ENCODE measurements around the gene TRPM5. TPM values are rescaled to one million over a fixed set of nuclear protein-coding genes. Genes with fewer than 3 reads are reported as not detected.

TRPM5 gene
- total RNA-seq, 1 donor from 2014 or later, result 0.34 TPM

DNA sequence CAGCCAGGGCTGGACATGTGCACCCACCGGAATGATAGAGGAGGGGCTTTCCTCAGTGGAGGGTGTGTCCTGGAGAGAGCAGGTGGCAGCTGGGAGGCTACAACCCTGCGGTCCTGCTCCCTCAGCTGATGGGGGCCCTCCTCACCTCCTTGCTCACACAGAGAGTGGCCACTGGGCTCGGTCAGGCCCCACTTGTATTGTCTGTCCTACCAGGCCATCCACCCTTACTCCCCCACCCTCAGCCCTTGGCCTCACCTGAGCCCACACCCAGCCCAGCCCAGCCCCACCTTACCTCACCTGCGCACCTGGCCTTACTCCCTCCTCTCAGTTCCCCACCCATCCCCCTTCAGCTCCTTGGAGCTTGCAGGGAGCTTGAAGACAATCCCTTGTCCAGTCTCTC is 3.1 kb downstream of the TRPM5 start:
- H3K36me3 ChIP-seq, result no peaks in the 10 kb centered on the region
- no peaks in the 10 kb centered on the region for H3K79me2 ChIP-seq (ENCODE audit: low read depth)
- Mint-ChIP-seq H3K4me3 (no peak overlapping the region), H3K9me3 (peaks cover 10% of the 10 kb centered on the region), H3K36me3 (no peaks in the 10 kb centered on the region), H3K27ac (no peak overlapping the region), H3K27me3 (ENCODE audit: insufficient read depth, low read depth) (peaks cover 41% of the 10 kb centered on the region), H3K4me1 (no peaks in the 10 kb centered on the region)
- no peak overlapping the region for H3K4me3 ChIP-seq
- no peaks in the 10 kb centered on the region for H3F3A ChIP-seq (ENCODE audit: low read depth)
- H3K27me3 ChIP-seq, result peaks cover 97% of the 10 kb centered on the region
- H3K27ac ChIP-seq, result no peak overlapping the region
- no peak overlapping the region for H3K4me2 ChIP-seq
- no peaks in the 10 kb centered on the region for H4K20me1 ChIP-seq (ENCODE audit: low read depth)
- no peaks in the 10 kb centered on the region for H3K4me1 ChIP-seq
- TF ChIP-seq EZH2phosphoT487 (IDR thresholded peaks at IDR 0.05) (no peak), EZH2 (IDR thresholded peaks at IDR 0.05) (no peak)
- TF ChIP-seq, protein P1, sequence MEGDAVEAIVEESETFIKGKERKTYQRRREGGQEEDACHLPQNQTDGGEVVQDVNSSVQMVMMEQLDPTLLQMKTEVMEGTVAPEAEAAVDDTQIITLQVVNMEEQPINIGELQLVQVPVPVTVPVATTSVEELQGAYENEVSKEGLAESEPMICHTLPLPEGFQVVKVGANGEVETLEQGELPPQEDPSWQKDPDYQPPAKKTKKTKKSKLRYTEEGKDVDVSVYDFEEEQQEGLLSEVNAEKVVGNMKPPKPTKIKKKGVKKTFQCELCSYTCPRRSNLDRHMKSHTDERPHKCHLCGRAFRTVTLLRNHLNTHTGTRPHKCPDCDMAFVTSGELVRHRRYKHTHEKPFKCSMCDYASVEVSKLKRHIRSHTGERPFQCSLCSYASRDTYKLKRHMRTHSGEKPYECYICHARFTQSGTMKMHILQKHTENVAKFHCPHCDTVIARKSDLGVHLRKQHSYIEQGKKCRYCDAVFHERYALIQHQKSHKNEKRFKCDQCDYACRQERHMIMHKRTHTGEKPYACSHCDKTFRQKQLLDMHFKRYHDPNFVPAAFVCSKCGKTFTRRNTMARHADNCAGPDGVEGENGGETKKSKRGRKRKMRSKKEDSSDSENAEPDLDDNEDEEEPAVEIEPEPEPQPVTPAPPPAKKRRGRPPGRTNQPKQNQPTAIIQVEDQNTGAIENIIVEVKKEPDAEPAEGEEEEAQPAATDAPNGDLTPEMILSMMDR (IDR thresholded peaks at IDR 0.05), result no peak
- no peak overlapping the region for H3K9ac ChIP-seq
- no peak for DNase-seq (ENCODE audit: low spot score)
- no peak overlapping the region for H2AFZ ChIP-seq (replicated peaks)
- no peaks in the 10 kb centered on the region for H3K9me3 ChIP-seq (ENCODE audit: low read depth)

DNA sequence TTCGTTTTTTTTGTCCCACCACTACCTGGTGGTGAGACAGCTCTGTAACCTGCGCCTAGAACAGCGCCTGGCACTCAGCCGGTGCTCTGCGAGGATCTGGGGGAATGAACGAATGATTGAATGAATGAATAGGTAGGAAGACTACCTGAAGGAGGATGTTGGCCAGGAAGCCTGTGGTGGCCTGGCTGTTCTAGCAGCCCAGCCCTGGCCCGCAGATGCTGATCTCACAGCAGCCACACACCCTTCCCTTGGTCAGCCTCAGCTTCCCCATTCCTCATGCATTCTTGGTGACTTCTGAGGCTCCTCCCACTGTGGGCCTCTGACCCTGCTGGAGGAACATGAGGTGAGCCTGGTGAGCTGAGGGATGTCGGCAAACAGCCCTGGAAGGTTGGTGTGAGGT is 3.7 kb downstream of the TRPM5 start:
- no peaks in the 10 kb centered on the region for H3K36me3 ChIP-seq
- no peak overlapping the region for H3K27ac ChIP-seq
- H3K79me2 ChIP-seq (ENCODE audit: low read depth), result no peaks in the 10 kb centered on the region
- no peaks in the 10 kb centered on the region for H3K9me3 ChIP-seq (ENCODE audit: low read depth)
- H3F3A ChIP-seq (ENCODE audit: low read depth), result no peaks in the 10 kb centered on the region
- Mint-ChIP-seq H3K9me3 (peaks cover 10% of the 10 kb centered on the region), H3K4me1 (no peaks in the 10 kb centered on the region), H3K36me3 (no peaks in the 10 kb centered on the region), H3K4me3 (peak overlapping the region; percentile 10), H3K27ac (no peak overlapping the region), H3K27me3 (ENCODE audit: insufficient read depth, low read depth) (peaks cover 38% of the 10 kb centered on the region)
- DNase-seq (ENCODE audit: low spot score), result no peak
- TF ChIP-seq EZH2 (IDR thresholded peaks at IDR 0.05) (no peak), EZH2phosphoT487 (IDR thresholded peaks at IDR 0.05) (no peak)
- TF ChIP-seq, protein P1 (IDR thresholded peaks at IDR 0.05), result no peak
- H3K4me2 ChIP-seq, result no peak overlapping the region
- H2AFZ ChIP-seq (replicated peaks), result no peak overlapping the region
- no peaks in the 10 kb centered on the region for H3K4me1 ChIP-seq
- no peak overlapping the region for H3K4me3 ChIP-seq
- H3K27me3 ChIP-seq, result peaks cover 97% of the 10 kb centered on the region
- H3K9ac ChIP-seq, result no peak overlapping the region
- no peaks in the 10 kb centered on the region for H4K20me1 ChIP-seq (ENCODE audit: low read depth)

DNA sequence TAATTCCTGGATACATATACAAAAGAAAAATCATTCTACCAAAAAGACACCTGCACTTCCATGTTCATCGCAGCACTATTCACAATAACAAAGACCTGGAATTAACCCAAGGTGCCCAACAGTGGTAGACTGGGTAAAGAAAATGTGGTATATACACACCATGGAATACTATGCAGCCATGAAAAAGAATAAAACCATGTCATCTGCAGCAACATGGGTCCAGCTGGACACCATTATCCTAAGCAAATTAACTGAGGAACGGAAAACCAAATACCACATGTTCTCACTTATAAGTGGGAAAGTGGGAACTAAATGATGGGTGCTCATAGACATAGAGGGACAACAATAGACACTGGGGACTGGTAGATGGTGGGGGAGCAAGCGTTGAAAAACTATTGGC is 4.5 kb downstream of the TRPM5 start:
- no peaks in the 10 kb centered on the region for H4K20me1 ChIP-seq (ENCODE audit: low read depth)
- H3K4me3 Mint-ChIP-seq, result no peak overlapping the region
- H2AFZ ChIP-seq (replicated peaks), result no peak overlapping the region
- no peaks in the 10 kb centered on the region for H3K4me1 Mint-ChIP-seq
- H3K27ac Mint-ChIP-seq, result no peak overlapping the region
- peaks cover 32% of the 10 kb centered on the region for H3K27me3 Mint-ChIP-seq (ENCODE audit: insufficient read depth, low read depth)
- H3K4me2 ChIP-seq, result no peak overlapping the region
- peaks cover 10% of the 10 kb centered on the region for H3K9me3 Mint-ChIP-seq
- DNase-seq (ENCODE audit: low spot score), result no peak
- H3K36me3 ChIP-seq, result no peaks in the 10 kb centered on the region
- H3K36me3 Mint-ChIP-seq, result no peaks in the 10 kb centered on the region
- no peaks in the 10 kb centered on the region for H3K79me2 ChIP-seq (ENCODE audit: low read depth)
- H3K4me1 ChIP-seq, result no peaks in the 10 kb centered on the region
- peaks cover 97% of the 10 kb centered on the region for H3K27me3 ChIP-seq
- H3K9me3 ChIP-seq (ENCODE audit: low read depth), result no peaks in the 10 kb centered on the region
- no peak overlapping the region for H3K4me3 ChIP-seq
- H3F3A ChIP-seq (ENCODE audit: low read depth), result no peaks in the 10 kb centered on the region
- no peak for TF ChIP-seq EZH2phosphoT487 (IDR thresholded peaks at IDR 0.05)
- TF ChIP-seq, protein P1 (IDR thresholded peaks at IDR 0.05), result no peak
- no peak overlapping the region for H3K9ac ChIP-seq
- H3K27ac ChIP-seq, result no peak overlapping the region

Data from neural progenitor cell (in vitro differentiated cells).